Ramos (cell line): ENCODE data around the gene ITIH5.

Experiments used
- in situ Hi-C: fragments of 300-500 bp; cut with MboI; formaldehyde crosslinking; loops from one replicate; pipeline ENCODE4 v1.14.3; 2022; ENCODE audit warnings: low sequenced_read_pairs; ENCODE audit not compliant: unreplicated experiment

The ITIH5 gene

DNA sequence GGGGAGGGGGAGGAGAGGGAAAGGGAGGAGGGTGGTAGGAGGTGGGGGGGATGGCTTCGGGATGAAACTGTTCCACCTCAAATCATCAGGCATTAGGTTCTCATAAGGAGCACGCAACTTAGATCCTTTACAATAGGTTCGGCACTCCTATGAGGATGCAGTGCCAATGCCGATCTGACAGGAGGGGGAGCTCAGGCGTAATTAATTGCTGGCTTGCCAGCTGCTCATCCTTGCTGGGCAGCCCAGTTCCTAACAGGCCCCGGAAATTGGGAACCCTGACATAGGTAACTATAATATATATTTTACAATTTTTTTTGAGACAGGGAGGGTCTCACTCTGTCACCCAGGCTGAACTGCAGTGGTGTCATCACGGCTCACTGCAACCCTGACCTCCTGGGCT lies 137.1 kb downstream of the ITIH5 start:
- in situ Hi-C loops: loop anchor here (10.0 kb wide), 1 partner anchor 155 kb away; no protein-coding TSS in a partner anchor

- in situ Hi-C loops: loop anchor here (10.0 kb wide), 1 partner anchor 157 kb away; no protein-coding TSS in a partner anchor
These were observed 139.3 kb downstream of the ITIH5 start for GRCh38 chr10:7527468-7527867.

DNA sequence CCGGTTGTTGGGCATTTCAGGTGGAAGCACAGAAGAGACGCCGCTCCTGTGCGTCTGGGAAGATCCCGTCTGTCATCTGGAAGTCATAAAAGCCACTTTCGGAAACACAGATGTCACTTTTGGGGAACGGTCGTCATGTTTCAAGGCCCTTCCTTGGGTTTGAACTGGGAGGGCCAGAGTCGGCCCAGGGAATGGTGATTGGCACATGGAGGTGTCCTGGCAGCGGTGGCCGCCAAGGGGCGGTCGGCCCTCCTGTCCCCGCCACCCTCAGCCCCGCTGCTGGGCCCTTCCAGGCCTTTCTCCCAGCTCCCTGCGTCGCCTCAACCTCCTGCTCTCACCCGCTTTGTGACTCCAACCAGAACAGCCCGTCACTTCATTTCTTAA lies 140.8 kb downstream of the ITIH5 start:
- in situ Hi-C loops: loop anchor here (10.0 kb wide), 1 partner anchor 159 kb away; no protein-coding TSS in a partner anchor

- in situ Hi-C loops: loop anchor here (10.0 kb wide), 1 partner anchor 159 kb away; no protein-coding TSS in a partner anchor
These were observed 141.3 kb downstream of the ITIH5 start for GRCh38 chr10:7525314-7526016.

- in situ Hi-C loops: loop anchor here (10.0 kb wide), 1 partner anchor 161 kb away; no protein-coding TSS in a partner anchor
These were observed 143.1 kb downstream of the ITIH5 start for GRCh38 chr10:7523656-7524055.

- in situ Hi-C loops: loop anchor here (10.0 kb wide), 1 partner anchor 164 kb away; no protein-coding TSS in a partner anchor
These were observed 146.0 kb downstream of the ITIH5 start for GRCh38 chr10:7520507-7521485.

DNA sequence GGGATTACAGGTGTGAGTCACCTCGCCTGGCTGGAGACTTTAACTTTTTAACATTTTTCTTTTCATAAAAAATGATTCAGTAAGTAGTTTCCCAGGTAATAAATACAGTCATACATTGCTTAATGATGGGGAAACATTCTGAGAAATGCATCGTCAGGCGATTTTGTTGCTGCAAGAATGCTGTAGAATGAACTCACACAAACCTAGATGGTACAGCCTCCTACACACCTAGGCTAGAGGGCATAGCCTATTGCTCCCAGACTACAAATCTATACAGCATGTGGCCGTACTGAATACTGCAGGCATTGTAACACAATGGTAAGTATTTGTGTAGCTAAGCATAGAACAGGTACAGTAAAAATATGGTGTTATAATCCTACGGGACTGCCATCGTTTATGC lies 147.4 kb downstream of the ITIH5 start:
- in situ Hi-C loops: no loop called here

GRCh38 chr10:7518693-7519092 lies 148.1 kb downstream of the ITIH5 start:
- in situ Hi-C loops: no loop called here

GRCh38 chr10:7515439-7515838 lies 151.3 kb downstream of the ITIH5 start:
- in situ Hi-C loops: no loop called here

DNA sequence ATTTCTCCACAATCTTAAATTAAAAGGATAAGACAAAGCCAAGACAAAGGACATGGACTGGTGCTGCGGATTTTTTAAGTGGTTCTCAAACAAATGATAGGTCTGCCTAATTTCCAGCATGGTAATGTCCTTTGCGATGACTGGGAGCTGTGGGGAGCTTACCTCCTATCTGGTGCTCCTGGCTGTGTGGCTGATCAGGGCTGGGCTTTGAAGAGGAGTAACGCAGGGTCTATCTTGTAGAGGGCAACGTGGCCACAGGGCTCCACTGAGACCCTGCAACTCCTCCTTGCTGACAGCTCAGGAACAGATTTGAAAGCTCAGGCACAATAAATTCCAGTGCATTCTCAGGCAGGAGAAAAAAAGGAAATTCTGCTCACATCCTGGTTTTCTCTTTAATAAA lies 152.8 kb downstream of the ITIH5 start:
- in situ Hi-C loops: no loop called here

DNA sequence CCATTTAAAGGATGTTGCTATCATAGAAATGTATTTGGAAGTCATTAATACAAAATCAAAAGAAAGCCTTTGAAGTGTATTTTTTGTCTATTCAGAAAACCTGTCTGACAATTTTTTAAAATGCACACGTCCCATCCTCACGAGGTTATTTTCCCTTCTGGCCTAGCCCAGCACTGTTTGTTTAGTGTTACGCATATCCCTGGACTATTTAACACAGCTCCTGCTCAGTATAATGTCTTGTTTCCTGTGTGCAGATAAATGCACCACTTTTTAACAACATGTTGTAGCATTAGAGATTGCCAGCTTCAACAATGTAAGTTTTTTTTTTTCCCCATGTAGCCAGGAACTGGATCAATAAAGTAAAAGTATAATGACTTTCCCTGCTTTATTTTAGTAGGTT lies 153.3 kb downstream of the ITIH5 start:
- in situ Hi-C loops: no loop called here

DNA sequence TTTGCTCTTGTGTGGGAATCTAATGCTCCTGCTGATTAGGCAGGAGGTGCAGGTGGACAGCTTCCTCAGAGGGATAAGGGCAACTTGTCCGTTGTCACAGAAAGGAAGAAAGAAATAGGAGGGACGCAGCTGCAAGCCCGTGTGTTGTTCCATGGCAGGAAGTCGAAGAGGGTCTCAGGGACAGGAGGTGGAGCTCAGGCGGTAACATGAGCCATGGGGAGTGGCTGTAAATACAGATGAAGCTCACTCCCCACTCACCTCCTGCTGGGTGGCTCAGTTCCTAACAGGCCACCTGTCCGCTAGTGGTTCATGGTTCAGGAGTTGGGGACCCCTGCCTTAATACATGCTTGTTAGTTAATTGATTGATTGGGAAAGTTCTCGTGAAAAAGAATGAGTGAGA lies 154.3 kb downstream of the ITIH5 start:
- in situ Hi-C loops: no loop called here

- in situ Hi-C loops: no loop called here
These were observed 155.2 kb downstream of the ITIH5 start for GRCh38 chr10:7511612-7512011.
